NCI-H2107 treated with DMSO at 0.1 percent for 48 hours (cell line): Measurements from ENCODE around the gene CCSAP.

ENCODE experiments used
- DNase-seq: peaks from one replicate; lab custom pipeline; 2025; ENCODE audit not compliant: unreplicated experiment; lab: John Stamatoyannopoulos, UW

Gene CCSAP

GRCh38 chr1:229365569-229365968, 22.7 kb upstream of the CCSAP start:
- DNase-seq: no peak

GRCh38 chr1:229364207-229365065, 21.6 kb upstream of the CCSAP start:
- DNase-seq: no peak

- DNase-seq: no peak
Measured at GRCh38 chr1:229363723-229364122, 20.9 kb upstream of the CCSAP start.

- DNase-seq: no peak
Measured at GRCh38 chr1:229360420-229360819, 17.6 kb upstream of the CCSAP start.

- no peak for DNase-seq
Measured at GRCh38 chr1:229355661-229356060, 12.8 kb upstream of the CCSAP start.

GRCh38 chr1:229354226-229354625, 11.4 kb upstream of the CCSAP start:
- DNase-seq: no peak

- no peak for DNase-seq
Measured at GRCh38 chr1:229352975-229353374, 10.1 kb upstream of the CCSAP start.

- DNase-seq: no peak
Measured at GRCh38 chr1:229349463-229350385, 6.9 kb upstream of the CCSAP start.

GRCh38 chr1:229347528-229347927, 4.7 kb upstream of the CCSAP start:
- no peak for DNase-seq

- DNase-seq: no peak
Measured at GRCh38 chr1:229344937-229345684, 2.3 kb upstream of the CCSAP start.

- no peak for DNase-seq
Measured at GRCh38 chr1:229344139-229344538, 1.3 kb upstream of the CCSAP start.

- DNase-seq: peak; percentile 79
Measured at GRCh38 chr1:229341774-229342655, 832 bp downstream of the CCSAP start.

GRCh38 chr1:229340496-229340895, 2.4 kb downstream of the CCSAP start:
- DNase-seq: no peak

- no peak for DNase-seq
Measured at GRCh38 chr1:229339520-229339919, 3.3 kb downstream of the CCSAP start.

- DNase-seq: no peak
Measured at GRCh38 chr1:229339086-229339485, 3.8 kb downstream of the CCSAP start.

- DNase-seq: peak; percentile 46
Measured at GRCh38 chr1:229336345-229336744, 6.5 kb downstream of the CCSAP start.

GRCh38 chr1:229334716-229335115, 8.1 kb downstream of the CCSAP start:
- no peak for DNase-seq

- no peak for DNase-seq
Measured at GRCh38 chr1:229334269-229334668, 8.6 kb downstream of the CCSAP start.

GRCh38 chr1:229328598-229329362, 14.1 kb downstream of the CCSAP start:
- no peak for DNase-seq
